GM19438 (cell line): ENCODE measurements around the gene TM2D1.

Source experiments
- ATAC-seq: cut with Tn5 transposase; IDR thresholded peaks from one replicate; pipeline ENCODE4 v1.9.1; 2021; ENCODE audit warnings: low read depth; ENCODE audit not compliant: unreplicated experiment

The TM2D1 gene

DNA sequence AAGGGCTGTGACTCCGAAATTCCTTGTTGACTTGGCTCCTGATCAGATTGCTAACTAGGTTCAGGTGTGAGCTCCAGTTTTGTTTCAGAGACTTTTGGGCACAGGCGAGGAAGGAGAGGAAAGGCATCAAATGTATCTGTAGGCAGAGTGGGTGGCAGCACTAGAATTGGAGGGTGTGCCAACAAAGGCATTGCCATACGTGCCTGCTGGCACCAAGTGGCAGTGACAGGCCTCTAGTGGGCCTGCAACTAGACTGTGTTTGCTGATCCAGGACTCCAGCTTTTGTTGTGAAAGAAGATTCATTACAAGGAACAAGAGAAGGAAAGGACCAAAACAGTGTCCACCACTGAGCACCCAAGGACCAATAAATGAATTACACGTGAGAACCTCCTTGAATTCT, 79.5 kb downstream of the TM2D1 start:
- ATAC-seq: no peak

DNA sequence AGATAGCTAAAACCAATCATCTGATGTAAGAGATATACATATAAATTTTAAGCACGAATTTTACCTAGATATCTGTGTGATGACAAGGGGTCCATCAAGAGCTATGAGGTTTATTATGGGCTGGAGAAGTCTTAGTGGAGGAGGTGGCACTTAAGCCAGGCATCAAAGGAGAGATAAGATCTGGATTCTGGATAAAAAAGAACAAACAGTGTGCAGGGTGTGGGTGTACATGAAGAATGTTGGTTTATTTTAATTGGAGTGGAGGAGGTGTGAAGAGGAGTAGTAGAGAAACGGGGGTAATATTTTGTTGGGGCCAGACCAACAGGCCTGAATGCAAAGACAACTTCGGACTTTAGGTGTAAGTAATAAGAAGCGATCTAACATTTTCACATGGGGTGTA, 80.6 kb downstream of the TM2D1 start:
- ATAC-seq: no peak

DNA sequence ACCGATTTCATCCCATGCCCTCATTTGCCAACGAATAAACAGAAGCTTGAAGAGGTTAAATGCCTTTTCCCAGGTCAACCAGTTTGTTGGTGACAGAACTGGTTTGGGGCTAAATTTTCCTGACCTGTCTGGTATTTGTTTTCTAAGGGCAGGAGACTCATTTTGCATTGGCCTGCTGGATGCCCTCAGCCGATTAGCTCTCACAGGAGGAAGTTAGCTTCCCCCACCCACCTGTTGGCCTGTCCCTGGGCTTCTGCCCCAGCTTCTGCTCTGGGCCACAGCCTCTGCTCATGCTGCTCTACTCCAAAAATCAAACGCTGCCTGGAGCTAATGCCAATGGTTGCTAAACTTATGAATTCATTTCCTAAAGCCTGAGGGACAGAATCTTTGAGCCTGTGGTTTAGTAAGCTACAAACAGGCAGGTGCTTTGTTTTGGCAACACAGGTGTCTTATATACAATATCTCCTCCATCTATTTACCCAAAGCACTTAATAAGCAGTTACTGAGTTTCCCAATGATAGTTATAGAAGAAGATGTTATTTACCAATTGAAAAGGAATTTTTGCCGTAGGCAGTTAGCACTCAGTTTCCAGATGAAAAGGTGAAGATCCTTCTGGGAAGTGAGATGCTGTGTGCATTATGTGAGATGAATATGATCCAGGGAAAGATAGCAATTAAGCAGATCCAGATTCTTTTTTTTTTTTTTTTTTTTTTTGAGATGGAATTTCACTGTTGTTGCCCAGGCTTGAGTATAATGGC, 82.3 kb downstream of the TM2D1 start:
- ATAC-seq: no peak

DNA sequence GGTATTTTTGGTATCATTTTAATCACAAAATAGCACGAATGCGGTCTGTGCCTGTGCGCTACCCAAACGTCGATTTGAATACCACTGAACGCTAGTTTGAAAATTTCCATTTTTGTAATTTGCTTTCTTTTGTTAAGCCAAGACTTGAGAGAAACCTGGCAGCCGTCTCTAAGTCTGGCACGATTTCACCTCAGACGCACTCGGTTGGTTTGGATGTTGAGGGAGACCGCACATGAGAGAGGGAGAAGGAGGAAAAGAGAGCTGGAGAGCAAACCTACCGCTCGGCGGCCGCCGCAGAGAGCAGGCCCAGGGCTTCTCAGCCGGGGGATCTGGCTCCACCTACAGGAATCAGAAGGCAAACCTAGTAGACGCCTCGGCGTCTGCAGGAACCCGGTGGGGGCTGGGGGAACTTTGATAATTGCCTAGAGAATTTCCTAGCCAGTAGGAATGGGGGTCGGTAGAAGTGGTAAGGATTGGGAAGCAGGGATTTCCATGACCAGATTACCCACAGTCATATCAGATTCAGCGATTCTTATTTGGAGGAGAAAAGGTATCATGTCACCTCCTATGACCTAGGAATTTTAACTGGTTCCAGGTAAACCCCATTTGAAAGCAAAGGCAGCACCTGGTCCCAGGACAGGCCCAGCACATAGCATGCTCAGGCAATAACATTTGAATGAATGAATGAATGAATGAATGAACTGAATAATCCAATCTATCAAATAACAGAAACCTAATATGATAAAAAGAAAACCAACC, 83.2 kb downstream of the TM2D1 start:
- peak; percentile 91 for ATAC-seq

DNA sequence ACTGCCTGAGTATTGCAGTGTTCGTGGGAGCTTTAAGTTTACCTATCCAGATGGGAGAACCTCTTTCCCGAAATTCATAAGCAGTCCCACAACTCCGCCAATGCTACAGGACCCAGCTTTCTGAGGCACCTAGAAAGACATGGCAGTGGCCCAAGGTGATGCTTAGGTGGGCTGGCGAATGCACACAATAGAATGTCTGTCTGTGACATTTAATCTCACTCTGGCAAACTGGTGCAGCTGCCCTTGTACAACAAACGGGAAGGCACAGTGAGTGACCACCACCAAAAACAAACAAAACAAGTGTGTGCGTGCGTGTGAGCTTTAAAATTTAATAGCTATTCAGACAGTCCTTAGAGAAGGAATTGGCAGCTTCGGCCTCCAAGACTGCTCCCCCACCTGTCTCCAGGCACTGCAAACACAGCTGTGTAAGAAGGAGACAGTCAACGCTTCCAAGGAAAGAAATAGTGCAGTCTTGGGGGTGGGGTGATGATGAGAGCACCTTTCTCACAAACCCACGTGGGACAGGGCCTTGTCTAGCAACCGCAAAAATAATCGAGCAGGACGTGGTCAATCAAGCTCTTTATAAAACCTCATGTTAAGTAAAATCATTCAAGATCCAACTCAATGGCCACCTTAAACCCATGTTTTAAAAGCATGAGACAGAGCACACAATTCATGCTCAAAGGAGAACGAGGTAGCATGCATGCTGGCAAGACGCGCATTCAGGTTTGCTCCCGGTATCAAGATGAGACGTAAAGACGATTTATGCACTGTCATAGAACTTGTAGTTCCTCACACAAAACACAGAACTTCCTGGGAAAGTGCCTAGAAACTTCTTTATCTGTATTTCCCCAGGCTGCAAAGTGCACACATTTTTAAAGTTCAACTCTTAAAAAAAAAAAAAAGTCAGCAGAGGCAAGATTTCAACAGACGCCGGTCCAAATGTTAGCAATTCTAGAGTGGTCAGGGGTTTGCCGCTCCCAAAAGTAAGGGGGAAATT, 84.1 kb downstream of the TM2D1 start:
- ATAC-seq: no peak

DNA sequence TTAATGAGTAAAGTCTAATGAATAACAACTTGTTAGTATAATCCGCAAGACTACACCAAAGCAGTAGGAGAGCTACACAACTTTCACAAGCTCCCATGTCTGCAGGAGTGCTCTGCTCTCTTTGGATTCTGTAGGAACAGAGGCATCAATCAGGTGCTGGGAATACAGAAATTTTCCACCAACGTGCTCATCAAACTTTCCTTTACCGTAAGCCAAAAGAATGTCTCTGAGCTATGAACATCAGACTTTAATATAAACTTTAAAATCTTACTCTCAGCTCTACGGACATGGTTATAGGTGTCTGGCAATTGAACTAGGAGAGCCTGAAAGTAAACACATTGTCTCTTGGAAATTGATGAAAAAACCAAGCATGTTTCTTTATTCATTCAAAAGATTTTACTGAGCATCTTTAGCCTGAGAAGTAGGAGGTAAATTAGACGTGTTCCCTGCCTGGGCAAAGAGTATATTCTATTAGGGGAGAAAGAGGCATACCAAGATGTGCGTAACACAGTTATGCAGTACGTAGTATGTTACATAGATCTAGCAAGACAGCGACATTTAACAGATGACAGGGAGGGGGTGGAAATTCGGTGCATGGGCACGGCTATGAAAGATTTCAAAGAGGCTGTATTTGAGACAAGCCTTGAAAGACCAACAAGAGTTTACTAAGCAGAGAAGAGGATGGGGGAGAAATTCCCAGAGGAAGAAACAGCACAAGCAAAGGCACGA, 85.2 kb downstream of the TM2D1 start:
- ATAC-seq: no peak

DNA sequence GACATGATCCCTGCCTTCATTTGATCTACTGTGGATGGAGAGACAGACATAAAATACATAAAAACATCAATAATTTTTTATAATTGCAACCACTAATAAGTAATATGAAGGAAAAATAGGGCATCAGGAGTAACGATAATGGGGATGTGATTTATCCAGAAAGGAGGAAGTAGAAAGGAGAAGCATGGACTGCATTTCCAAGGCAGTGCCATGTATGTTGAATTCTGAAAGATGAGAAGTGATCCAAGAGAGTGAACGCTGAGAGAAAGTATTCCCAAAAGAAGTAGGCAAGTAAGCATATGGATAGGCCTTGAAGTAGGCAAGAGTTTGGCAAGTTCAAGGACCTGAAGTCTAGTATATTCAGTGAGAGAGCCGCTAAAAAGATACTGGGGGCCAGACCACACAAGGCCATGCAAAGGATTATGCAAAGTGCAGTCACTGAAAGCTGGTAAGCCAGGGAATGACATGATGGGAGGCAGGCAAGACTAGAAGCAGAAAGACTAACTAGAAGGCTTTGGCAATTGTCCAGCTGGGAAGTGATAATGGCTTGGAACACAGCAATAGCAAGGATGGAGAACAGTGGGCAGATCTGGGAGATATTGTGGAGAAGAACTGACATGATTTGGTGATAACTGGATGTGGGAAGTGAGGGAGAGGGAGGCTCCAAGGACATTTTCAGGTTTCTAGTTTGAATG, 85.9 kb downstream of the TM2D1 start:
- no peak for ATAC-seq

DNA sequence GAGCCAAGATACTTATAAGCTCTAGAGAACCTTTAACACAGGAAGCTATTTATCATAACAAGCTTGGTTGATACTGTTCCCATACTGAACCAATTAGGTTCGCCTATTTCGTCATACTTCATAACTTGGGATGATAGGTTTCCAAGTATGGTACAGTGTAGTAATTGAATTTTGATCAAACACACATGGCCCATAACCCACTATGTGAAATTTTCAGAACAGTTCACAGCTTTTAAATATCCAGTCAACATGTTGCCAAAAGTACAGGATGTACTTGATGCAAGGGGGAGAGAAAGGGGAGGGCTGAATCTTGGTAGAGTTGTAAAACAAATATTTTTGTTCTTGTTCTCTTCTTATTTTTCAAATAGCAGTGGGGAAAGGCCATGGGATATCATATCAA, 86.6 kb downstream of the TM2D1 start:
- ATAC-seq: no peak

DNA sequence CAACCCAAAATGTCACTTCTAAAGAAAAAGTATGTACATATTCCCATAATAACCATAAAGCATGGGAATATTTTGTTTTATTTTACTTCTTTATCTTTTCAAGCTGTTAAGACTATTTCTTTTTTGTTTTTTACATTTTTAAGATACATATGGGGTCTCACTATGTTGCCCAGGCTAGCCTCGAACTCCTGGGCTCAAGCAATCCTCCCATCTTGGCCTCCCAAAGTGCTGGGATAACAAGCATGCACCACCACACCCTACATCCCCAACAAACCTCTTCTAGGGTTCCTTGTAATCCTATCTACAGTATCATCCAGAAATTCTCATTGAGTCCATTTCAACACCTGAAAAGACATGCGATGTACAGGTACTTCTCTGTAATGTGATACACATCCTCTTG, 87.5 kb downstream of the TM2D1 start:
- ATAC-seq: no peak

DNA sequence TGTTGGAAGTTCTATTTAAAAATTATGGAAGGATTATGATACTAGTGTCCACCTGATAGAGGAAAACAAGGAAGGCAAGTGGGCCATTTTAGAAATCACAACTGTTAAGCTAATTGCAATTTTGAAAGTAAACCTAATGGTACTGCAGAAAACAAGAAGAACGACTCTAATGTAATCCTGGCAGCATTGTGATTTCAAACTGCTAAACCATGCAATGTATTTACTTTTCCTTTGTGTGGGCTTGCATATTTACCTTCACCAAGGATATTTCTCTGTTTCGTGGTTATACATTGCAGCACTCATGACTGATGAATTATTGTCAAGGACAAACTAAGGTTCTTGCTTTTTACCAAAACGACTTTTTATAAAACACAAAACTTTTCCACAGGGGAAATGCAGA, 88.1 kb downstream of the TM2D1 start:
- no peak for ATAC-seq

DNA sequence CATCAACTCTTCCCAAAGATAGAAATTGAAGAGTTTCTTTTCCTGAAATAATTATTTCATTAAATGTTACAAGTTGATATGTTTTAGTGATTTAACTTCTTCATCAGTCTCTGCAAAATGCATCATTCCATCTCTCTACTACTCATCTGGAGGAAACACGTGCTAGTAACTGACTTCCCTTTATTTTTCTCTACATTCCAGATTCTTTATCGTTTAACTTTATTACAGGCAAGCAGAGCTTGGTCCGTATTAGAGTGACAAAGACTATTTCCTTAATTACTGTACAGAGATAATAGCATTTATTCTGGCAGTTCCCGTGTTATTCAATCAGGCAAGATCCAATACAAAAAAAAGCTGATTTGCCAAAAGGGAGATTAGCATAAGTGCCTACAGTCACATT, 88.6 kb downstream of the TM2D1 start:
- ATAC-seq: no peak

DNA sequence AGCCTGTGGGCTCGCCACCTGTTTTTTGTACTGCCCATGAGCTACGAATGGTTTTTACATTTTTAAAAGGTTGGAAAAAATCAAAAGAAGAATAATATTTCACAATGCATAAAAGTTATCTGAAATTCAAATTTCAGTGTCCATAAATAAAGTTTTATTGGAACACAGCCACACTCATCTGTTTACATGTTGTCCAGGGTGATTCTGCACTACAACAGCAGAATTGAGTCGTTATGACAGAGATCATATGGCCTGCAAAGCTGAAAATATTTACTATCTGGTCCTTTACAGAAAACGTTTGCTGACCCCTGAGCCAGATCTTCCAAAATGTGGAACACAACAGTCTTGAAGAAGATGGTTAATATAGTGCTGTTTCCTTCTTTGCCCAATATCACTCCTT, 89.4 kb downstream of the TM2D1 start:
- no peak for ATAC-seq

DNA sequence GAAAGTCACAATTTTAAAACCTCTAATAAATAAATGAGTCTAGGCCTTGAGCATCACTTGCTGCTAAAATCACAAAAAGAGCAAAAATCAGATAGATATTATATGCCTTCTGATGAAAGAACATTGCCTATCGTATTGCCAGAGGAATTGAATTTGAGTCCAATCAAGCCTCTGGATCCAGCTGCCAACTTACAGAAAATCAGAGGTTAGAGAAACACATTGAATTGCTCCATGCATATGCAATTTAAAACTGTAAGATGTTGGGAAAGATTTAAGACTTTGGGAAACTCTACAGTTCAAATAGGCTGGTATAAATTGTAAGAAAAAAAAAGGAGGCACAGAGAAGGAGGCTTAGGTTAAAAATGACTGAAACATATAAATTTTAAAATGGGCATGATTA, 93.5 kb downstream of the TM2D1 start:
- no peak for ATAC-seq
